AML-193 (cell line): ENCODE results near the gene GOT2.
"Not testable (repeated sequence)": the region's sequence is repeated elsewhere in the genome, so short reads cannot be mapped to it uniquely, and the experiment has no call there.

Experiments used
- DNase-seq, 2 experiments: peaks; one replicate each; lab custom pipeline; 2025; lab: John Stamatoyannopoulos, UW

The GOT2 gene

DNA sequence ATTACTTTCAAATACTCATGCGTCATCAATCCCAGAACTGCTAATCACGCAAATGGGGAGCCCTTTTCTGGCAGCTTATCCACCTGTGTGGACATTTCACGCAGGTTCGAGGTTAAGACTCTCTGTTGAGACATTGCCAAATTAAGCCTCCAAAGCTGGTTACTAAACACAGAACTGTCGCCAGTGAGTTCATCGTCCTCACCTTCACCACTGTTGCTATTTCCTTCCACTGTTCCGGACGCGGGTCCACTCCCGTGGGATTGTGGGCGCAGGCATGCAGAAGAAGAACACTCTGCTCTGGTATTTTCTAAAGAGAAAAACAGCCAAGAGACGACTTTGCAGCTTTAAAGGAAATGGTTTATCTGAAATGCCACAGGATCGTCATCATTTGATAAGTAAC lies 16.1 kb downstream of the GOT2 start:
- no peak for DNase-seq

DNA sequence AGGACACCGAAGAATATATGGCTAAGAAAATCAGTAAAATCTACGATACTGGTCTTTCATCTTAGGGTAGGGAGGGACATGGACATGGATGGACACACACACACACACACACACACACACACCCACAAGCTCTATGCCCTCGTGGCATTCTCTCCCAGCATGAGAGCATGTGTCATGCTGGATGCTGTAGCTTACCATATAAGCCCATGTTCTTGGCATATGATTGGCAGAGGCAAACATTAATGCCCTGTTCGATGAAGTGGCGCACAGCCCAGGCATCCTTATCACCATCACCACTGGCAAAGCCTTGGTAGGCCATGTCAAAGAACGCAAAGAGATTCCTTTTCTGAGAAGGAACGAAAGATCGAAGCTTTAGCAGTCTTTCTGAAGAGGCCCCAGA lies 17.6 kb downstream of the GOT2 start:
- no peak for DNase-seq

DNA sequence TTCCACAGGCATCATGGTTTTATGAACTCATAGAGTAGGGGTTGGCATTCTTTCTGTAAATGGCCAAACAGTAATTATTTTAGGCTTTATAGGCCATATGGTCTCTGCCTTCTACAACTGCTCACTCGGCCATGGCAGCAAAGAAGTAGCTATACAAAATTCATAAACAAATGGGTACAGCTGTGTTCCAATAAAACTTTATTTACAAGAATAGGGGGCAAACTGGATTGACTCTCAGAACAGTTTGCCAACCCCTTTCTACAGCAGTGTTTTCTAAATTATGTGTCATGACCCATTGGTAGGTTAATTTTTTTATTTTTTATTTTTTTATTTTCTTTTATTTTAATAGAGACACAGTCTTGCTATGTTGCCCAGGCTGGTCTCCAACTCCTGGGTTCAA lies 20.4 kb downstream of the GOT2 start:
- no peak for DNase-seq

DNA sequence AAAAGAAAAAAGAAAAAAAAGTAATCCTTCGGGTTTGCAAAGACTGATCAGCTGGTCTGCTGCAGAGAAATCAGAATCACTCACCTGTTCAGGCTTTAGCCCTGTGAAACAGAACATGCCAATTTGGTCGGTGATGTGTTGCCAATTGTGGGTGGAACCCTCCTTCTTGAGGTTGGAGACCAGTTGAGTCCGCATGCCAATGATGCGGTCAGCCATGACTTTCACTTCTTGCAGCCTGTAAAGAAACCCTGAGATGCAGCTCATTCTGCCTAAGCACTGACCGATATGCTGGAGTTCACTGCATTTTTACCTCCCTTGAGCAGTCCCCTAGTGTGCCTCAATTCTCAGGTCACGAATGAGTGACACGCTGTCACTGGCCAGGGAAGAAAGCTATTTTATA lies 24.8 kb downstream of the GOT2 start:
- no peak for DNase-seq

DNA sequence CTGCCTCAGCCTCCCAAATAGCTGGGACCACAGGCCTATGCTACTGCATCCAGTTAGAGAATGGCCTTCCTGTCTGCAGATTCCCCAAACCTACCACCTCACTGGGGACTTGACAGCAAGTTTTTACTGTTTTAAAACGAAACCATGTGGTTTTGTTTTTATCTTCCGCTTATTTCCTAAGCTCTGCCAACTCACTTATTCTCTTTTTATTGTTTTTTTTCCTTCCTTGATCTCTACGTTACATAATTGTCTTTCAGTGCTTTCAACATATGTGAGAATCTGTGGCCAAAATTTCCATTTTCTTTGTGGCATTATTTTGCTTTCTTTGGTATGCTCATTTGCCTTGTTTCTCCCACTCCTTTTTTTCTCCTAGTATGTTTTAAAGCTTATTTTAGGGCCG lies 35.0 kb downstream of the GOT2 start:
- peak; percentile 27 to 41 for DNase-seq

DNA sequence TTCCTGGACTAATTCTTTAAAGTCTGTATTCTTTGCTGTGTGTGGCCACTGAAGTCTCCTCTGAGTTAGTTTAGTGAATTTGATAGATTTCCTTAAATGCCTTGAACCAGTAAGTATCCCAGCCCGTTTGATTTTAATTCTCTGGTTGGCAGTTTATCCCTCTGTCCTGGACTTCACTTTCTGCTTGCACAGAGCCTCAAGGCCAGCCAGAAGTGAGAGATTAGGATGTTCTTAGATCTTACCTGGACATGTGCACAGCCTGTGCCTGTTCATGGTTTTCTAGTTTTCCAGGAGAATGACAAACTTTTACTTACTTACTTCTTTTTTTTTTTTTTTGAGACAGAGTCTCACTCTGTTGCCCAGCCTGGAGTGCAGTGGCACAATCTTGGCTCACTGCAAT lies 38.7 kb downstream of the GOT2 start:
- no peak for DNase-seq

DNA sequence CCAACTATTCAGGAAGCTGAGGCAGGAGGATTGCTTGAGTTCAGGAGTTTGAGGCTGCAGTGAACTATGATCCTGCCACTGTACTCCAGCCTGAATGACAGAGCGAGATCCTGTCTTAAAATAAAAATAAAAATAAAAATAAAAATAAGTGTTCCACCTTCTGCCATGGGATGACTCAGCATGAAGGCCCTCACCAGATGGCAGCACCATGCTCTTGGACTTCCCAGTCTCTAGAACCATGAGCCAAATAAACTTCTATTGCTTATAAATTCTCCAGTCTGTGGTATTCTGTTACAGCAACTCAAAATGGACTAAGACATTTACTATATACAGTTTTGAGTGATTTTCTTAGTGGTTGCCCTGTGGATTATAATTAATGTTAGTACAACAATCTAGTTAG lies 41.7 kb downstream of the GOT2 start:
- no peak for DNase-seq

DNA sequence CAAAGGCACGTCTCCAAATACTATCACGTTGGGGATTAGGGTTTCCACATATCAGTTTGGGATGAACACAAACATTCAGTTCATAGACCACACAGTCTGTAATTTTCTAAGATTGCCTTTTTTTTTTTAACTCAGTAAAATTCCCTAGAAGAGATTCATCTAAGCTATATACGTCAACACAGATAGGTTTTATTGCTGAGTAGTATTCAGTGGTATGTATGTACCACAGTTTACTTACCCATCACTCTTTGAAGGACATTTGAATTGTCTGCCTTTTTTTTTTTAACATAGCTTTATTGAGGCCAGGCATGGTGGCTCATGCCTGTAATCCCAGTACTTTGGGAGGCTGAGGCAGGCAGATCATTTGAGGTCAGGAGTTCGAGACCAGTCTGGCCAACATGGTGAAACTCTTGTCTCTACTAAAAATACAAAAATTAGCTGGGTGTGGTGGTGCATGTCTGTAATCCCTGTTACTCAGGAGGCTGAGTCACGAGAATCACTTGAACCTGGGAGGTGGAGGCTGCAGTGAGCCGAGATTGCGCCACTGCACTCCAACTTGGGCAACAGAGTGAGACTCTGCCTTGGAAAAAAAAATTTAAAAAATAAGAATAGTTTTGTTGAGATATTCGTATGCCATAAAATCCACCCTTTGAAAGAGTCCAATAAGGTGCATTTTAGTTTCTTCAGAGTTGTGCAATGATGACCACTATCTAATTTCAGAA lies 47.0 kb downstream of the GOT2 start:
- not testable (repeated sequence) for DNase-seq

DNA sequence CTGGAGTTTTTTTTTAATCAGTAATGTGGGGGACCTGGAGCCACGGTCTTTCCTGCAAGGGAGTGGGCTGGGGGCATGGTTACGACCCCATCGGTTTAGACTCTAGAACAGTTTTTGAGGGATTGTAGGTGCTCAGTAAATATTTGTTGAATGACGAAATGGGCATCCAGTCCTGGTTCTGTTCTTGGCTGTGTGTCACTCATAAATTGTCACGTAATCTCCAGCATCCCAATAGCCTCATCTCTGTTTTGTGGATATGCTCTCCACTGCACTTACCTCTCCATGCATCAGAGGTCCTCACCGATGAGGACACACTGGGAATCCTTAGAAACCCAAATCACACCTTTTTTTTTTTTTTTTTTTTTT lies 49.0 kb downstream of the GOT2 start:
- no peak for DNase-seq

DNA sequence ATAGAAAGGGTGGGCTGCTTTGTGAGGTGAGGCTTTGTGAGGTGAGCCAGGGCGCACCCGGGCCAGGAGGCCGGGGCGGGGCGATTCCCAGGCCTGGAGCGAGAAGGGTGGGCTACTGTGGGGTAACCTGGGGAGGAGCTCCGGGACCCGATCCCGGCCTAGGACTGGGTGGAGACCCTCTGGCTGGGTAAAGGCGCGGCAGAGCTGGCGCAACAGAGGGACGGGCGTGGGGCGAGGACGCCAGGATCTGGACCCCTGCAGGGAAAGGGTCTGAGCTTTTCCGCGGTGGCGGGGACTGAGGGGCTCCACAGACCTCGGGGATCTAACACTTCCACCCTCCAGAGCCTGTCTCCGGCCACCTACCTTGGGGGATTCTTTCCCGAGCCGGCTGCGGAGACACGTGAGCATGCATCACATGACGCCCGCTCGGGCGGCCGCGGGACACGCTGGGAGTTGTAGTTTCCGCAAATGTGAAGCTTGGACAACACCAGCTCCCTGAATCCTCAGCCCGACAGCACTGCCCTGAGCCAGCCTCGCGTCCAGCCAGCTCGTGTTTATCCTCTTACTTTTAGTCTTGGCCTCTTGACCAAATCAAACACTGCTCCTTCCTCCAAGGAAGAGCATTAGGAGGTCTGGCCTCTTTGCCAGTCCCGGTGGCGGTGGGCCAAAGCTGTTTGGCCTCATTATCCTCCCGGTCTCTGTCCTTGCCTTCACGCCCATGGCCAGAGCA lies 49.6 kb downstream of the GOT2 start, which contains the start of gene SLC38A7:
TSS of gene SLC38A7 (minus strand) at position 417 of the 730 bp plus-strand sequence. CDS start 4,644 bp downstream, outside the sequence.
- DNase-seq: peak; percentile 31 to 46

DNA sequence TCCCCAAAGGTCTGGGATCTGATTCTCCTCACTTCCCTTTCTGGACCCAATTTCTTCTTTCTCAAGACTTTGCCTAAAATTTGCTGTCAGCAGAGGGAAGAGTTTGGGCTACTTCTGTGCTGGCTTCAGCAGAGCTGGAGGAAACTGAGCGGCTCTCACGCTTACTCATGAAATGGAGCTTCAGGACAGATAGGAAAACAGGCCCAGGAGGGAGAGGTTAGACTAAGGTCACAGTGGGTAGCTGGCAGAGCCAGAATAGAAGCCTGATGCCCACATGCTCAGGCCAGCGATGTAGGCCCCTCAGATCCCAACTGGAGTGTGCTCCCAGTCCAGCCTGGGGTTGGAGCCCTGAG lies 50.1 kb downstream of the GOT2 start:
- peak in 1 of 2 experiments; percentile 3 for DNase-seq

DNA sequence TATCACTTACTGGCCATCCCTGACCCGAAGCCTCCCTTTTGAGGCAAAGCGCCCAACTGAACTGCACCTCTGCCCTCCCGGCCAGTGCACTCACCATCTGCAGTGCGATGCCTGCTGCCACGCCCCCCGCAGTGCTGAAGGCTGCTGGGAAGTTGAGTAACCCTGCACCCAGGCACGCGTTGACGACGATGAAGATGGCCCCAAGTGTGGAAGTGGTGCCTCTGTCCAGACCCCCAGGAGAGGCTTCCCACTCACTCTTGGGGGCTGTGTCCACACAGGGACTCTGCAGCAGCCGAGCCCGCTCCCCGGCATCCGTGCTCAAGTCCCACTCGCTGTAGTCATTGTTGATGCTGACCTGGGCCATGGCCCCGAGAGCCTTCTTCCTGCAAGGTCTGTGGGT lies 54.4 kb downstream of the GOT2 start:
- no peak for DNase-seq

DNA sequence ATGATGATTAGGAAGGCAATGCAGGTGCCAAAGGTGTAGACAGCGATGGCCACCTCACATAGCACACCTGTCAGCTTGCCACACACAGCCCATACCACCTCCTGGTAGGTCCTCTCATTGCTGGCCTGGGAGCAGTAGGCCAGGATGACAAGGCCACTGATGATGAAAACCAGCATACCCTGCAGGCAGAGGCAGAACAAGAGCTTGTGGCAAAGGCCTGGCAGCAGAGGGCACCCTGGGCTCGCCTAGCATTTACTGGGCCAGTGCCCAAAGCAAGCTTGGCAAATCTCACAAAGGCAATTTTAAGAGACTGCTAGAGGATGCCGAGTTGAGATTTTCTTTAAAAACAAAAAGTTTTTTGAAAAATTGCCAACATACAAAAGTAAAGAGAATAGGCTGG lies 55.4 kb downstream of the GOT2 start:
- DNase-seq: peak; percentile 34 to 40

DNA sequence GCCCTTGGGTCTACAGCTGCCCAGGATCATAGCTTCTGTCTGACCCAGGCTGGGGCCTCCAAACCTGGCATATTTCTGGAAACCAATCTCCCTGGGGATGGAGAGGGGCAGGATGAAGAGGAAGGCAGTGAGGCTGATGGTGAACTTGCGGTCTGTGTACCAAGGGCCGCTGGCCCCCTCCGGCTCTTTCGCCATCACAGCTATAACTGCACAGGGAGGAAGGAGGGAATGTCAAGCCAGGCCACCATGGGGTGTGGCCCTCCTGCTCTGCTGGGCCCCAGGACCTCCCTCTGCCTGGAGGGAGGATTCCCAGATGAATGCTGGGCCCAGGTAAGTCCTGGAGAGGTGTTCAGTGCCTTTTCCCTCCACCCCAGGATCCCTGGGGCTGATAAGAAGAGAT lies 55.8 kb downstream of the GOT2 start:
- no peak for DNase-seq

DNA sequence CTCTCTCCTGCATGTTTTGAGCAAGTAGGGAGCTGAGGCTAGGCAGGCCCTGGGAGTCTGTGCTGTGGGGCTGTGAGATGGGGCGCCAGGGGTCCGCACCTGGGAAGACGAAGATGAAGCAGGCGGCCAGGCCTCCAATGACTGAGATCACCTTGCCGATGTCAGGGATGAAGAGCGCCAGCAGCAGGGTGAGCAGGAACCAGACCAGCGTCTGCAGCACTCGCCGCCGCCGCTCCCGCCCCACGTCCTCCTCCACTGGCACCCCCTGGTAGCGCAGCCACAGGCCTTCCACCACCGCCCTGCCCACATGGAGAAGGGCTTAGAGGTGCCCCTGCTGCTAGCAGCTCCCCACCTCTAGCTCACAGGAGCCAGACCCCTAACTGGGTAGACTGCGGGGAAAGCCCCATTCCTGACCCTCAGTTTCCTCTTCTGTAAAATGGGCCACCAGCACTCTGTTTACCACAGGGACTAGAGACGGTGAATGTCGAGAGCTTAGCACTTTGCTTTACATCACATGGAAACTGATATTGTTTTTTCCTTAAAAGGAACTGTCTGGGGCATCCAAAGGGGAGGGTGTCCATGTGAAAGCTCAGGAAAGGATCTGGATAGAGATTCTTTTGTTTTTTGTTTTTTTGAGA lies 63.1 kb downstream of the GOT2 start:
- no peak for DNase-seq

DNA sequence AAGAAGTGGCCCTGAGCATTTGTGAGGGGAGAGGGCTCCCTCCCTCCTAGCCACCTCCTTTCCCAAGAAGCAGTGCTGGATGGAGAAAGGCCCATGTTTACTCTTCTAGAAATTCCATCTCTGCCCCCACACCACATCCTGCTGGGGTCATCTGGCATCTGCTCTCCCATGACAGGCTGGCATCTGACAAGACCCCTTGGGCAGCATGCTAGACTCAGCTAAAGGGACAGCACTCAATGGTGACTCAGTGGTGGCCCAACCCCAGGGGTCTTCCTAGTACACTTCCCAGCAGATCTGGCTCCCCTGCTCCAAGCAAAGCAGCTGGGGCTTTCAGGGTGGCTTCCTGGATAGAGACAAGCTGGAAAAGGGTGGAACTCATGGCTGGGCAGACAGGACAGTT lies 63.9 kb downstream of the GOT2 start:
- DNase-seq: no peak

DNA sequence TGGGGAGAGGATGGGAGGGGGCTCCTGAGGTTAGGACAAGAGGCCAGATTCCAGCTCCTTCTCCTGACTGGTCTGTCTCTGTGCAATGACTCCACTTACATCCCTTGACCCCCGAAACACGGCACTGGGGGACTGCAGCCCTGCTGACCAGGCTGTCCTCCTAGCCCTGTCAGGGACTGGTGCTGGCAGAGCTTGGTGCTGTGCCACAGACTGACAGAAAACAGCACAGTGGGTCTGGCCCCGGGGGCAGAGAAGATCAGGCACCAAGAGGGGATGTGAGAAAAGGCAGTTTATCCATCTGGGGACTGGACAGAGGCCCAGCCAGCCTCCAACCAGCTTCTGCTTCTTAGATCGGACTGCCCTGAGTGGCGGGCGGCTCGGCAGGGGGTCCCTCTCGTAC lies 68.9 kb downstream of the GOT2 start:
- DNase-seq: no peak

DNA sequence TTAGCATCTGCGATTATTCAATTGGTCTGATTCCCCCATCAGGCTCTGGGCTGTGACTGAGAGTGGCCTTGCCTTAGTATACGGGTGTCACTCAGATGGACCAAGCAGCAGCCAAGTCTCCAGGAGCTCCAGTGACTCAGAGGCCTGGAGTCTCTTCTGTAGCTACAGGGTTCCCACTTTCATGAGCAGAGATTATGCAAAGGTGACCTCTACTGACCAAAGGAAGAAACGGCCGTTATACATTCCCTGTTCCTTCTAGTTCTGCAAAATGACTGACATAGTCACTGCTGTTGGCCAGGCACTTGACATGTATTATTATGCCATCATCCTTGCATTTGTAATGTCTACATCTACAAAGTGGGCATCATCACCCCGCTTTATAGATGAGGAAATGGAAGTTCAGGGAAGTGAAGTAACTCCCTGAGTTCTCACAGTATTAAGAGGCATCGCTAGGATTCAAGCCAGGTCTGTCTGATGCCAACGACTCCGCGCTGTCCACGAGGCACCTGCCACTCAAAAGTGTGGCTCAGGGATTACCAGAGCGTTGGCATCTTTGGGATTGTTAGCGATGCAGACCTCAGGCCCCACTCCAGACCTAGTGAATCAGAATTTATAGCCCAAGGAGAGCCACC lies 72.8 kb downstream of the GOT2 start:
- peak; percentile 80 to 81 for DNase-seq

DNA sequence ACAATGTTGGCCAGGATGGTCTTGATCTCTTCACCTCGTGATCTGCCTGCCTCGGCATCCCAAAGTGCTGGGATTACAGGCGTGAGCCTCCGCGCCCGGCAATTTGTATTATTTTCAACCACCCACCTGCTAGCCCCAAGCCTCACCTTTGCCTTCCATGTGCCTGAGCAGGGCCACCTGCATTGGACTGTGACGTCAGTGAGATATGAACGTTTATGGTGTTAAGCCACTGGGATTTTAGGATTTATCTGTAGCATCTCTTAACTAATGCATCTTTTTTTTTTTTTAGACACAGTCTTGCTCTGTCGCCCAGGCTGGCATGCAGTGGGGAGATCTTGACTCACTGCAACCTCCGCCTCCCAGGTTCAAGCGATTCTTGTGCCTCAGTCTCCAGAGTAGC lies 74.2 kb downstream of the GOT2 start:
- DNase-seq: not testable (repeated sequence)

DNA sequence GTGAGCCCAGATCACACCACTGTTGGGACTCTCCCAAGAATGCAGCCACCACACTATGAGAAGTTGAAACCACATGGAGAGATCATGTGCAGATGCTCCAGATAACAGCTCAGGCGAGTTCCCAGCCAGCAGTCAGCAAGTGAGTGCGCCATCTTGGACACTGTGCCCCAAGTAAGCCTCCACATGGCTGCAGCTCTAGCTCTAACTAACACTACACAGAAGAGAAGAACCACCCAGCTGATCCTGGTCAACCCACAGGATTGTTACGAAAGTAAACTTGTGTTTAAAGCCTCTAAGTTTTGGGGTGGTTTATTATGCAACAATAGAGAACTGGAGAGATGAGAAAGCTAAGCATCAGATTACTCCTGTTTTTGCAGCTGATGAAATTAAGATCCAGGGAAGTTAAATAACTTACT lies 75.3 kb downstream of the GOT2 start:
- peak; percentile 56 to 67 for DNase-seq
